ENCODE measurements around the gene PIP5K1B.

PIP5K1B gene

GRCh38 chr9:68913054-68913453, 208.0 kb downstream of the PIP5K1B start:
- no peak for DNase-seq (ENCODE audit: low spot score)

GRCh38 chr9:68914751-68915150, 209.7 kb downstream of the PIP5K1B start:
- no peak for DNase-seq (ENCODE audit: low spot score)

- peak; percentile 50 for DNase-seq (ENCODE audit: low spot score)
These were observed 214.6 kb downstream of the PIP5K1B start for GRCh38 chr9:68919661-68920060.

GRCh38 chr9:68920921-68921320, 215.9 kb downstream of the PIP5K1B start:
- no peak for DNase-seq (ENCODE audit: low spot score)

GRCh38 chr9:68923480-68923879, 218.4 kb downstream of the PIP5K1B start:
- no peak for DNase-seq (ENCODE audit: low spot score)

- DNase-seq (ENCODE audit: low spot score): no peak
These were observed 220.1 kb downstream of the PIP5K1B start for GRCh38 chr9:68925175-68925574.

GRCh38 chr9:68927165-68927564, 222.1 kb downstream of the PIP5K1B start:
- DNase-seq (ENCODE audit: low spot score): no peak

- DNase-seq (ENCODE audit: low spot score): no peak
These were observed 226.8 kb downstream of the PIP5K1B start for GRCh38 chr9:68931821-68932220.

- DNase-seq (ENCODE audit: low spot score): no peak
These were observed 227.4 kb downstream of the PIP5K1B start for GRCh38 chr9:68932458-68932857.

- peak; percentile 34 for DNase-seq (ENCODE audit: low spot score)
These were observed 228.6 kb downstream of the PIP5K1B start for GRCh38 chr9:68933434-68934328.

GRCh38 chr9:68934329-68934644, 229.2 kb downstream of the PIP5K1B start:
- no peak for DNase-seq (ENCODE audit: low spot score)

GRCh38 chr9:68940573-68940972, 235.5 kb downstream of the PIP5K1B start:
- DNase-seq (ENCODE audit: low spot score): no peak

- peak; percentile 65 for DNase-seq (ENCODE audit: low spot score)
These were observed 236.9 kb downstream of the PIP5K1B start for GRCh38 chr9:68941780-68942459.

- no peak for DNase-seq (ENCODE audit: low spot score)
These were observed 237.8 kb downstream of the PIP5K1B start for GRCh38 chr9:68942790-68943189.

GRCh38 chr9:68947015-68947414, 242.0 kb downstream of the PIP5K1B start:
- no peak for DNase-seq (ENCODE audit: low spot score)

GRCh38 chr9:68947842-68948569, 243.0 kb downstream of the PIP5K1B start:
- no peak for DNase-seq (ENCODE audit: low spot score)

- peak; percentile 77 for DNase-seq (ENCODE audit: low spot score)
These were observed 244.4 kb downstream of the PIP5K1B start for GRCh38 chr9:68949271-68950000.

GRCh38 chr9:68950188-68950587, 245.1 kb downstream of the PIP5K1B start:
- no peak for DNase-seq (ENCODE audit: low spot score)

- DNase-seq (ENCODE audit: low spot score): no peak
These were observed 245.6 kb downstream of the PIP5K1B start for GRCh38 chr9:68950689-68951088.

GRCh38 chr9:68951879-68952659, 247.0 kb downstream of the PIP5K1B start:
- no peak for DNase-seq (ENCODE audit: low spot score)

GRCh38 chr9:68953771-68954170, 248.7 kb downstream of the PIP5K1B start:
- no peak for DNase-seq (ENCODE audit: low spot score)
